ENCODE data around the gene RPN2.

The RPN2 gene

GRCh38 chr20:37283530-37284195, 104.5 kb downstream of the RPN2 start:
- H3K9me3 Mint-ChIP-seq: no peaks in the 10 kb centered on the region
- peaks cover 5% of the 10 kb centered on the region for H3K4me1 Mint-ChIP-seq (ENCODE audit: low read depth)
- no peak overlapping the region for H3K27ac Mint-ChIP-seq
- H3K27me3 Mint-ChIP-seq (ENCODE audit: low read depth): peaks cover 2% of the 10 kb centered on the region
- no peak for DNase-seq (ENCODE audit: low spot score)
- H3K4me3 Mint-ChIP-seq: no peak overlapping the region
- H3K36me3 Mint-ChIP-seq (ENCODE audit: low read depth): no peaks in the 10 kb centered on the region

- no peak for DNase-seq (ENCODE audit: low spot score)
- H3K27ac Mint-ChIP-seq: no peak overlapping the region
- no peak overlapping the region for H3K4me3 Mint-ChIP-seq
- peaks cover 7% of the 10 kb centered on the region for H3K4me1 Mint-ChIP-seq (ENCODE audit: low read depth)
- peaks cover 2% of the 10 kb centered on the region for H3K27me3 Mint-ChIP-seq (ENCODE audit: low read depth)
- H3K36me3 Mint-ChIP-seq (ENCODE audit: low read depth): no peaks in the 10 kb centered on the region
- no peaks in the 10 kb centered on the region for H3K9me3 Mint-ChIP-seq
Measured at GRCh38 chr20:37284691-37285161, 105.6 kb downstream of the RPN2 start.

GRCh38 chr20:37285664-37286374, 106.7 kb downstream of the RPN2 start:
- H3K9me3 Mint-ChIP-seq: no peaks in the 10 kb centered on the region
- H3K27me3 Mint-ChIP-seq (ENCODE audit: low read depth): peaks cover 2% of the 10 kb centered on the region
- peaks cover 7% of the 10 kb centered on the region for H3K4me1 Mint-ChIP-seq (ENCODE audit: low read depth)
- H3K36me3 Mint-ChIP-seq (ENCODE audit: low read depth): no peaks in the 10 kb centered on the region
- DNase-seq (ENCODE audit: low spot score): no peak
- H3K4me3 Mint-ChIP-seq: no peak overlapping the region
- H3K27ac Mint-ChIP-seq: no peak overlapping the region

- peaks cover 9% of the 10 kb centered on the region for H3K36me3 Mint-ChIP-seq (ENCODE audit: low read depth)
- no peak for DNase-seq (ENCODE audit: low spot score)
- H3K4me1 Mint-ChIP-seq (ENCODE audit: low read depth): peaks cover 15% of the 10 kb centered on the region
- H3K9me3 Mint-ChIP-seq: no peaks in the 10 kb centered on the region
- H3K27ac Mint-ChIP-seq: no peak overlapping the region
- no peaks in the 10 kb centered on the region for H3K27me3 Mint-ChIP-seq (ENCODE audit: low read depth)
- H3K4me3 Mint-ChIP-seq: peak overlapping the region; percentile 43
Measured at GRCh38 chr20:37288091-37288490, 109.0 kb downstream of the RPN2 start.

- Mint-ChIP-seq H3K27ac (peak overlapping the region; percentile 97), H3K4me1 (ENCODE audit: low read depth) (peaks cover 27% of the 10 kb centered on the region), H3K4me3 (peak overlapping the region; percentile 89), H3K36me3 (ENCODE audit: low read depth) (peaks cover 20% of the 10 kb centered on the region), H3K27me3 (ENCODE audit: low read depth) (no peaks in the 10 kb centered on the region), H3K9me3 (peaks cover 5% of the 10 kb centered on the region)
- DNase-seq (ENCODE audit: low spot score): no peak
Measured at GRCh38 chr20:37290158-37290810, 111.2 kb downstream of the RPN2 start.

Measured in T-helper 2 cell treated with Interferon-gamma antibody and Interleukin-4, amounts not matched to agents 5 μg/mL and 100 μg/mL, for 36 hours (primary cell).